Esophagus (tissue), 2 donors: ENCODE data around the gene ARID1B. TPM values are rescaled to one million over a fixed set of nuclear protein-coding genes. Genes with fewer than 3 reads are reported as not detected.

Experiments
- H3K27ac ChIP-seq, 2 donors: one replicate each; pipeline ENCODE4 v1.5.1; 2013; ENCODE audit warnings: low read depth in 2 of 2, mild to moderate bottlenecking in 2 of 2, inconsistent platforms in 1 of 2, low read length in 1 of 2, moderate library complexity in 1 of 2
- H3K27me3 ChIP-seq, 2 donors: one replicate each; pipeline ENCODE4 v1.6.1; 2013; ENCODE audit warnings: low read length in 2 of 2, control low read depth in 1 of 2, mild to moderate bottlenecking in 1 of 2; ENCODE audit not compliant: insufficient read depth in 2 of 2, control insufficient read depth in 1 of 2
- H3K36me3 ChIP-seq, 2 donors: one replicate each; pipeline ENCODE4 v1.6.1; 2013; ENCODE audit warnings: low read length in 1 of 2; ENCODE audit not compliant: control insufficient read depth in 2 of 2, insufficient read depth in 2 of 2
- H3K4me1 ChIP-seq, 2 donors: one replicate each; pipeline ENCODE4 v1.6.1; 2013; ENCODE audit warnings: low read length in 1 of 2; ENCODE audit not compliant: control insufficient read depth in 2 of 2, insufficient read depth in 2 of 2
- H3K4me3 ChIP-seq, 2 donors: one replicate each; pipeline ENCODE4 v1.5.1; 2013; ENCODE audit warnings: low read length in 2 of 2, mild to moderate bottlenecking in 2 of 2, low read depth in 1 of 2, moderate library complexity in 1 of 2
- H3K9me3 ChIP-seq, 2 donors: one replicate each; pipeline ENCODE4 v1.6.1; 2013; ENCODE audit warnings: mild to moderate bottlenecking in 2 of 2, low read depth in 1 of 2, low read length in 1 of 2, moderate library complexity in 1 of 2; ENCODE audit not compliant: control insufficient read depth in 2 of 2, insufficient read depth in 1 of 2
- WGBS, 2 donors: extraction: QIAGEN DNeasy Blood & Tissue Kit; methylation state at CpG; one replicate each; pipeline ENCODE4 v1.1.7; 2013; 5-methylcytosine and 5-hydroxymethylcytosine counted together
- polyA plus RNA-seq, 2 donors: library from polyadenylated mRNA; stranded (reverse); fragments of 200-250 nt; gene quantifications; one replicate each; pipeline ENCODE4 v1.2.3, GENCODE V29; 2013
- donor health status: healthy with polysubstance abuse.
- donor health status: Bipolar disorder and iron deficiency.

The ARID1B gene
- polyA plus RNA-seq, 2 donors: 15.9 to 16.1 TPM

DNA sequence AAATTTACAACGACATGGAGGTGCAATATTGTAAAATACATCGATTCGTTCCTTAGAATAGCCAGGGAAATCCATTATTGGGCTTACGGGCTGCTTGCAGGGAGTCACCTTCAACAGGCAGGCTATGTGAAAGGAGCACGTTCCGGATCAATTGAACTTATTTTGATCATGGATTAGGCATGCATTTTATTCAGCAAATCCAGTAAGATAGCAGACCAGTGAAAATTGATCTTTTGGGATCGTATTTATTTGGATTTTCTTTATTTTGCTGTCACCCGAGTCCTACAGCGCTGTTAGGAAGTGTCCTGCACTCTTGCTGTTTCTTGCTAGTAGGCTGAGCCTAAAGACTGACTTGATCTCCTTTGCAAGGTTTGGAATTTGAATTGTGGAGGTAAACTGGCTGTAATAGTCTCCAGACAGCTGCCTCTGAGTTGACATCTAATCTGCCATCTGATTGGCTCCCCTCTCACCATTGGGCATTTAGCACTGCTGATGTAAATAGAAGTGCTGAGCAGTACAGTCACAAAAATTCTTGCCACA is 3.0 kb downstream of the ARID1B start:
- peak overlapping the region; percentile 95 to 97 for H3K4me3 ChIP-seq
- no peaks in the 10 kb centered on the region for H3K27me3 ChIP-seq
- WGBS, 2 donors: 0% methylated on average over 9 of the region's 9 CpGs
- H3K27ac ChIP-seq: peak overlapping the region; percentile 98 to 99
- H3K36me3 ChIP-seq: no peaks in the 10 kb centered on the region
- no peaks in the 10 kb centered on the region for H3K9me3 ChIP-seq
- peaks cover 0 to 4% of the 10 kb centered on the region in 2 donors for H3K4me1 ChIP-seq

DNA sequence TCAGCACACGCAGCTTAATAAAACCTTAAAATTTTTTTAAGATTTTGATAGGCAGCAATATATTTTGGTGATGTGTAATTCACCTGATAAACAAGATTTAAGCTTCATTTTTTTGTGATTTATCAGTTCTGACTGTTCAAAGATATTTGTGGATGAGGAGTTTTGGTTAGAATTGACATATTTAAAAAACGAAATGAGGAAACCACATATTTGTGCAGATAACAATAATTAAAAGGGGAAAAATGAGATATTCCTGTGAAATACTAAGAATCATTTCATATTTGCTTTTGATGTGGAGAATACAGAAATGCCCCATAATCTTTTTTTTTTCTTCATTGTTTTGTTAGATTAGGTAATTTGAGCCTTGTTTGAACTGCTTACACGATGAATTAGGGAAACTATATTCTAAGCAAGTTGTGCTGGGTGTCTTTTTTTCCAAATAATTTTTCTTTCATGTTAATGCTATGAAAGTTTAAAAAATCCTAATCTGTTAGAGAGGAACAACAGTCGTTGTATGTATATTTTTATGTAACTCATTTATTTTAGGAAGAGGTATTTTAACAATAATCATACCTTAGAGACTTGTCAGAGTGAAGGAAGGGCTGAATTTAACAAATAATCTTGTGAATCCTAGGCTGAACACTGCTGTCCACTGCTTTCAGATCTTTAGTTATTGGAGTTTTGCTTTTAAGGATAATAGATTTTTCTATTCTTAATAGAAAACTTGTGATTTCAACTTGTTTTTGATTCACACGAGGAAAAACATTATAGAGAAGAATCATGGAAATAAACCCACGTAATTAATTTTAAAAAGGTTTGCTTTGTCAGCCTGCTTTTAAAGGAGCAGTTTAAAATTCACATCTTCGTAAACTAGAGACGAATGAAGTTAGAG is 4.0 kb downstream of the ARID1B start:
- no peaks in the 10 kb centered on the region for H3K36me3 ChIP-seq
- H3K27me3 ChIP-seq: no peaks in the 10 kb centered on the region
- H3K27ac ChIP-seq: no peak overlapping the region
- peaks cover 0 to 4% of the 10 kb centered on the region in 2 donors for H3K4me1 ChIP-seq
- 6 to 8% methylated on average over 8 of the region's 8 CpGs for WGBS, 2 donors
- H3K4me3 ChIP-seq: peak overlapping the region in 1 of 2 donors; percentile 95
- no peaks in the 10 kb centered on the region for H3K9me3 ChIP-seq

DNA sequence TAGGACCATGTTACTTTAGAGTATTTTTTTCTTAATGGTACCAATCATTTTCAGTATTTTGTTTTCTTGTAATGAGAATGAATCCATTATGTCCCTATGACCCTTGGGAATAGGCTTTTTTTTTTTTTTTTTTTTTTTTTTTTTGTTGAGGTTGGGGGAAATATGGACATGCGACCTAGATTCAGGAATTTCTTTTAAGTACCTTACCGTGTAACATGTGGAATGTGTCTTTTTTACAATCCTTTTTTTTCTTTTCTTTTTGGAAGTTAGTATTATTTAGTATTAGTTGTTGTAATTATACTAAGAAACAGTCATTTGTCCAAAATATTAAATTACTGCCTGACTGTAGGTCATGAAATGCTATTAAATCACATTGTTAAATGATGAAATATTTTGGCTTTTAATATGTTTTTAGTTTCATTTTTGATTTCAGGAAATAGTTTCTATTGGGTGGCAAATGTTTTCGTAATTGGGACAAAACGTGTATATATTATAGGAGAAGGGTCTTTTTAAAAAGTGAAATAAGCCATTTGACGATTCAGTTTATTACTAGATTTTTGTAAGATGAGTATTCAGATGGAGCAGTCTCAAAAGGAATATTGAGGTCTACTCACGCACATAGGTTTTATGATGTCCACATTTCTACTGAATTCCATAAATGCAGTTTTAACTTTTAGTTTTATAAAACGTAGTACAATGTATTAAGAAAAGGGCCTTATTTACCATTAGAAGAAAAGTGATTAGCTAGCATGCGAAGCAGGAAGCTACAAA is 4.9 kb downstream of the ARID1B start:
- Histone ChIP-seq H3K27ac (no peak overlapping the region), H3K27me3 (no peaks in the 10 kb centered on the region), H3K4me3 (peak overlapping the region in 1 of 2 donors; percentile 41), H3K9me3 (no peaks in the 10 kb centered on the region), H3K4me1 (peaks cover 0 to 4% of the 10 kb centered on the region in 2 donors), H3K36me3 (no peaks in the 10 kb centered on the region)
- WGBS, 2 donors: 5 to 6% methylated on average over 8 of the region's 8 CpGs

DNA sequence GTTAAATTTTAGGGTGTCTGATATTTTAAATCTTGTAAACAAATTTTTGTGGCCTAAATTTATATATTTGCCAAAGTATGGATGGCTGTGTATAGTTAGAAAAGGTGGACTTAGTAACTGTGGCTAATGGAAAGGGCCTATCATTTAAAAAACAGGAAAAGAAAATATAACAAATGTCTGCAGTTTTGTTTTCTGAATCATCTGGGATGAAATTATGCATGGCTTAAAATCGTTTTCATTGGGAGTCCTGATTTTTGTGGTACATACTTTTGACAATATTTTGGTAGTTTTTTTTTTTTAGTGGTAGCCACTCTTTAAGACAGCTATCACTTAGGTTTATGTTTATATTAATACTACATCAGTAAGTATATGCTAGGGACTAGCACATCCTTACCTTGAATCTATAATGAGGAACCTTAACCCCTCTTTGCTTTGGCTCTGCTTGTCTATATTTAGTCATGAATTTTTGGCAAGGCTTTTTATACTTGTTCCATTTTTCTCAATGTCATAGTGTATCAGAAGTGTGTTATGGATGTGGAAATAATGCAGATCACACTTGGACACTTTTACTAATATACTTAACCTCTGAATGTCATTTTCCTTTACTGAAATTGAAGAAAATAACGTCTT is 5.6 kb downstream of the ARID1B start:
- Histone ChIP-seq H3K27ac (no peak overlapping the region), H3K36me3 (no peaks in the 10 kb centered on the region), H3K27me3 (no peaks in the 10 kb centered on the region), H3K4me1 (peaks cover 0 to 7% of the 10 kb centered on the region in 2 donors), H3K9me3 (no peaks in the 10 kb centered on the region), H3K4me3 (peak overlapping the region in 1 of 2 donors; percentile 41)
- WGBS, 2 donors: 3 to 4% methylated on average over 2 of the region's 2 CpGs

DNA sequence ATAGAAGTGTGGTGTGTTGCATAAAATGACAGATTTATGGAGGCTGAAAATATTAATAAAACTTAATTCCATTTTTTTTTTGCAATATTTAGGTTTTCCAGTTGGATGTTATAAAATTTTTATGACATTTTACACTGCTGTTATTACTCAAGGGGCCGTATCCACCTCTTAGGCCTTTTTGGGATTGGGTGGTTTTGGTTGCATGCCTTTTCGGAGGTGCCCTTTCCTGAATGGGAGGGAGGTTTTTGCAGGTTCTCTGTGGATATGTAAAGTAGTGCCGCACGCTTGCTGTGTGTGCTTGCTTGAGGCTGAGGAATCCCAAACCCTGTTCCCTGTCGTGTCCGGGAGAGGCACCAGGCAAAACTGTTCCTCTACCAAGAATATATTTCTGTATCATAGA is 6.8 kb downstream of the ARID1B start:
- WGBS, 2 donors: 65 to 79% methylated on average over 6 of the region's 6 CpGs
- no peak overlapping the region for H3K4me3 ChIP-seq
- peaks cover 0 to 9% of the 10 kb centered on the region in 2 donors for H3K4me1 ChIP-seq
- H3K27me3 ChIP-seq: no peaks in the 10 kb centered on the region
- peak overlapping the region in 1 of 2 donors; percentile 68 for H3K27ac ChIP-seq
- no peaks in the 10 kb centered on the region for H3K36me3 ChIP-seq
- no peaks in the 10 kb centered on the region for H3K9me3 ChIP-seq

DNA sequence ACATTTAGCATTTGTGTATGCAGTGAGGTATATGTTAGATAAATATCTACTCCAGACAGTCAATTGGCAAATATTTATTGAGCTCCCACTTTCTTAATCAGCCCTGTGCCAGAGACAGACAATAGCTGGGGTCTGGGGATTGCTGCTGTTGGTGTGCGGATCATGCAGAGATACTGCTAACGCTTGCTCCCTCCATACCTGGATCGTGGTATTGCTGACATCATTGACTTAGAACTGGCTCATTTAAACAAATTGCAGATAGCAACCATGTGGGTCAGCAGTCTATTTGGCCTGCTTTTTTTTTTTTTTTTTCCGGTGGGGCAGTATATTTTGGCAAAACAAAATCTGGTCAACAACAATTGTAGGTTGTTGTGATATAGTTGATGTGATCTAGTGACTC is 9.5 kb downstream of the ARID1B start:
- no peaks in the 10 kb centered on the region for H3K36me3 ChIP-seq
- no peak overlapping the region for H3K4me3 ChIP-seq
- H3K4me1 ChIP-seq: peaks cover 0 to 9% of the 10 kb centered on the region in 2 donors
- no peaks in the 10 kb centered on the region for H3K9me3 ChIP-seq
- H3K27ac ChIP-seq: no peak overlapping the region
- no peaks in the 10 kb centered on the region for H3K27me3 ChIP-seq
- WGBS, 2 donors: 85 to 88% methylated on average over 4 of the region's 4 CpGs

DNA sequence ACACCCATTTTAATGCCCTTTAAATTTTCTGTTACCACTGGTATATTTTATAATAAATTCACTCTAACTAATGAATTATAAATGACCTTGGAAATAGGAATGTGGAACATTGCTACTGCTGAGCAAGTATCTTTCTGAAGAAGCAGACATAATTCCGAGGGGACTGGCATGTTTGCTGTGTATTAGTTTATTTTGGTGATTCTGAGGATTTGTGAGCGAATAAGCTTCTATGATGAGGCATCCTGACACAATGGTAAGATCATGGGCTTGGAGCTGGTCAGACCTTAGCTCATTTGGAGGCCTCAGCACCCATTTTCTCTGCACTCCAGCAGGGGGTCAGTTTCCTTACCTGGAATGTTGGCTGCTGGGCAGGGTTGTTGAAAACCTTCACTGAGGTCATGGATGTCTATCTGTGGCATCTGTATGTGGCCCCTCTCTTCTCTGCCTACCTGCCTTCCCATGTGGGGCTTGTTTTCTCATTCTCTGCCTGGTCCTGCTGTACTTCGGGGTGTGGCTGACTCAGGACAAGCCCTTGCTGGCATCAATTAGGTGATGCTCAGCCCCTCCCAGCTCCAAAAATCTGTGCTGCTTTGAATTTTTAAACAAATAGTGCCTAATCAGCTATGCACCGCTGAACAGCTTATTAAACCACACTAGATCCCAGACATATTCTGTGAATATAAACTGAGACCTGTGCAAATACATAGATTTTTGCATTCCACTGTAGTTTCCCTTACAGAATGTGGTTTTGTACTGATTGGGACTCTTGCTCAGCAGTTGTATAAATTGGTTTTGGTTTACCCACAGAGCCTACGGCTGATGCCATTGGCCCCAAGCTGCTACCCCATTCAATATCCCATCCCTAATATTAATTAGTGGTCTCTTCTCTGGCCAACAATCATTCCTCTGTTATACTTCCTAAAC is 10.7 kb downstream of the ARID1B start:
- H3K9me3 ChIP-seq: no peaks in the 10 kb centered on the region
- peaks cover 0 to 9% of the 10 kb centered on the region in 2 donors for H3K4me1 ChIP-seq
- no peaks in the 10 kb centered on the region for H3K27me3 ChIP-seq
- H3K36me3 ChIP-seq: no peaks in the 10 kb centered on the region
- no peak overlapping the region for H3K4me3 ChIP-seq
- H3K27ac ChIP-seq: no peak overlapping the region
- WGBS, 2 donors: 63 to 65% methylated on average over 5 of the region's 5 CpGs

DNA sequence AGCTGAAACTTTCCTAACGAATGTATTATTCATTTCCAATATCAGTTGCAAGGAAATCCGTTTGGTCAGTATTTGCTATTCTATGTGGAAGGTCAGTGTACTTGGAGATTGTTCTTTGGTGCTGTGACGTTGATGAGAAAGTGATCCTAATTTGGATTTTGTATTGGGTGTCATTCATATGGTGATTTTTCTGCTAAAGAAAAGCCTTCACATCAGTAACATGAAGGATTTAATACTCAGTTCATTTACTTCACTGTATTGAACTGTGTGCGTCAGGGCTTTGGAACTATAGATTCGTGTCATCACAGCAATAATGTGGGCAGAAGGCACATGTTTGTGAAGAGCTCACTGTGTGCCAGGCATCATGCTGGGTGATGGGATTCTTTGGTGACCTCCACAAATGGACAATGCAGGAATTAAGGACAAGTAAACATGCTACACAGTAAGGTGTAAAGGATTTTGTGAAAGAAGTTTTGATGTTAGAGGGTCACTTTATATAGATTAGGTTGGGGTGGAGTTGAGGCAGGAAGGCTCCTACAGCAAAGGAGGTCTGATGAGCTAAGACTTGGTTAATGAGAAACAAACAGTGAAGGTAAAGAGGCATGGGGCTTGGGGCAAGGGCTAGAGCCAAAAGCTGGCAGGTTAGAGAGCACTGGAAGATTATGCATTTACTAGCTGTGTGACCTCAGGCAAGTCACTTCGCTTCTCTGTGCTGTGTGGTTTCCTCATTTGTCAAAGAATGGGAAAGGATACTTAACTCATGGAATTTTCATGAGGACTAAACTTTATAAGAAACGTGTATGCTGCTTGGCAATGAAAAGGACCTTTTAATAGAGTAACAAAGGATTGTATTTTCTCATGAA is 12.1 kb downstream of the ARID1B start:
- H3K9me3 ChIP-seq: no peaks in the 10 kb centered on the region
- H3K4me1 ChIP-seq: peaks cover 0 to 4% of the 10 kb centered on the region in 2 donors
- H3K27me3 ChIP-seq: no peaks in the 10 kb centered on the region
- H3K27ac ChIP-seq: no peak overlapping the region
- H3K4me3 ChIP-seq: no peak overlapping the region
- WGBS, 2 donors: 71 to 75% methylated on average over 7 of the region's 7 CpGs
- no peaks in the 10 kb centered on the region for H3K36me3 ChIP-seq
